H1 (cell line): ENCODE measurements around the gene ZXDC. TPM values are rescaled to one million over a fixed set of nuclear protein-coding genes. Genes with fewer than 3 reads are reported as not detected.

Experiments
- CTCF ChIA-PET: fragments of 300-600 bp; sonication (Branson Sonifier 250); formaldehyde crosslinking; loops from one replicate; lab custom pipeline; 2021; ENCODE audit not compliant: partially characterized antibody; lab: Charles Lee
- POLR2A ChIA-PET: fragments of 300-600 bp; sonication (Branson Sonifier 250); formaldehyde crosslinking; loops from one replicate; lab custom pipeline; 2021; ENCODE audit warnings: inconsistent platforms; ENCODE audit not compliant: partially characterized antibody; lab: Charles Lee
- DNase-seq, 2 experiments: peaks; one replicate each; pipeline versions ENCODE4 v3.0.0 to v3.0.0-alpha.2; 2010 to 2022; ENCODE audit warnings: low spot score in 2 of 2, low read depth in 1 of 2, mixed read lengths in 1 of 2
- FAIRE-seq: peaks from 2 replicates; lab custom pipeline; 2011; peaks lifted over from hg19 to GRCh38; lab: Jason Lieb, UNC
- H2AFZ ChIP-seq: 2 replicates; pipeline ENCODE4 v1.8.1; 2012; ENCODE audit warnings: low read length, inconsistent platforms
- H2AK5ac ChIP-seq: 2 replicates; pipeline ENCODE4 v1.6.1; 2013; ENCODE audit warnings: low read depth, low read length
- H2BK120ac ChIP-seq: replicated peaks from 2 replicates; pipeline ENCODE3; 2013; ENCODE audit warnings: low read depth, low read length, inconsistent platforms
- H2BK12ac ChIP-seq: 2 replicates; pipeline ENCODE4 v1.6.1; 2013; ENCODE audit warnings: low read depth, low read length
- H2BK15ac ChIP-seq: 2 replicates; pipeline ENCODE4 v1.6.1; 2013; ENCODE audit warnings: low read length
- H2BK20ac ChIP-seq: 2 replicates; pipeline ENCODE4 v1.6.1; 2013; ENCODE audit warnings: low read length
- H2BK5ac ChIP-seq: 2 replicates; pipeline ENCODE4 v1.6.1; 2013; ENCODE audit warnings: low read depth, low read length
- H3K14ac ChIP-seq: 2 replicates; pipeline ENCODE4 v1.6.1; 2013; ENCODE audit warnings: inconsistent platforms; ENCODE audit not compliant: insufficient read length
- H3K18ac ChIP-seq: 2 replicates; pipeline ENCODE4 v1.6.1; 2013; ENCODE audit warnings: low read length; ENCODE audit errors: extremely low read depth
- H3K23ac ChIP-seq: 2 replicates; pipeline ENCODE4 v1.6.1; 2013; ENCODE audit warnings: inconsistent platforms; ENCODE audit not compliant: insufficient read length
- H3K23me2 ChIP-seq: 2 replicates; pipeline ENCODE4 v1.6.1; 2013; ENCODE audit warnings: low read depth, low read length
- H3K27ac ChIP-seq: 2 replicates; pipeline ENCODE4 v1.6.1; 2011; ENCODE audit warnings: low read depth, low read length, inconsistent platforms
- H3K27me3 ChIP-seq, 4 experiments: replicated peaks in 1 of 4; 1 replicate in 1 of 4; 2 replicates in 3 of 4; pipeline versions ENCODE4 v1.6.1 to v1.8.1; 2011 to 2013; ENCODE audit warnings: low read length in 3 of 4, mild to moderate bottlenecking in 3 of 4, inconsistent platforms in 2 of 4, mixed read lengths in 2 of 4, moderate library complexity in 1 of 4; ENCODE audit not compliant: control insufficient read depth in 3 of 4, insufficient read depth in 3 of 4; ENCODE audit errors: extremely low read depth in 1 of 4
- H3K36me3 ChIP-seq, 4 experiments: 2 replicates each; pipeline versions ENCODE4 v1.6.1 to v1.8.1; 2011 to 2013; ENCODE audit warnings: mild to moderate bottlenecking in 4 of 4, low read length in 3 of 4, moderate library complexity in 2 of 4, control low read depth in 1 of 4, inconsistent platforms in 1 of 4; ENCODE audit not compliant: insufficient read depth in 4 of 4, control insufficient read depth in 2 of 4
- H3K4ac ChIP-seq: replicated peaks from 2 replicates; pipeline ENCODE3; 2013; ENCODE audit warnings: low read length, low read depth, mixed read lengths, inconsistent platforms; ENCODE audit not compliant: insufficient read length
- H3K4me1 ChIP-seq, 4 experiments: replicated peaks in 1 of 4; 1 replicate in 1 of 4; 2 replicates in 3 of 4; pipeline versions ENCODE4 v1.6.1 to v1.8.1; 2011 to 2013; ENCODE audit warnings: low read length in 3 of 4, inconsistent platforms in 2 of 4, mixed read lengths in 1 of 4; ENCODE audit not compliant: insufficient read depth in 4 of 4, control insufficient read depth in 3 of 4
- H3K4me2 ChIP-seq, 2 experiments: 2 replicates each; pipeline versions ENCODE4 v1.6.1 to v1.8.1; 2011 to 2013; ENCODE audit warnings: low read depth in 2 of 2, low read length in 2 of 2, control low read depth in 1 of 2, inconsistent platforms in 1 of 2, mild to moderate bottlenecking in 1 of 2; ENCODE audit not compliant: insufficient read depth in 1 of 2
- H3K4me3 ChIP-seq, 4 experiments: fragments of 200-600, 300-600 bp in 1 of 4; sonication (generic), shearing (Covaris generic), sonication (Bioruptor Twin) in 1 of 4; 2 replicates each; pipeline versions ENCODE4 v1.5.1 to v1.8.1; 2011 to 2016; ENCODE audit warnings: low read length in 4 of 4, low read depth in 3 of 4, control low read depth in 2 of 4, inconsistent platforms in 2 of 4, mild to moderate bottlenecking in 2 of 4, mixed read lengths in 1 of 4, moderate library complexity in 1 of 4; ENCODE audit not compliant: insufficient read depth in 2 of 4; ENCODE audit errors: extremely low read depth in 1 of 4
- H3K56ac ChIP-seq: replicated peaks from 2 replicates; pipeline ENCODE3; 2013; ENCODE audit warnings: low read depth, mild to moderate bottlenecking, mixed read lengths, low read length, inconsistent platforms; ENCODE audit not compliant: insufficient read length
- H3K79me1 ChIP-seq: 2 replicates; pipeline ENCODE4 v1.6.1; 2013; ENCODE audit warnings: low read depth, low read length, control low read depth
- H3K79me2 ChIP-seq, 2 experiments: 2 replicates each; pipeline versions ENCODE4 v1.6.1 to v1.8.1; 2012 to 2013; ENCODE audit warnings: low read length in 2 of 2, mild to moderate bottlenecking in 2 of 2, inconsistent platforms in 1 of 2; ENCODE audit not compliant: insufficient read depth in 2 of 2, control insufficient read depth in 1 of 2
- H3K9ac ChIP-seq, 4 experiments: replicated peaks in 1 of 4; 1 replicate in 1 of 4; 2 replicates in 3 of 4; pipeline versions ENCODE4 v1.6.1 to v1.8.1; 2011 to 2013; ENCODE audit warnings: low read depth in 3 of 4, low read length in 3 of 4, control low read depth in 2 of 4, mild to moderate bottlenecking in 2 of 4, moderate library complexity in 2 of 4, inconsistent platforms in 1 of 4; ENCODE audit errors: extremely low read depth in 1 of 4
- H3K9me3 ChIP-seq, 2 experiments: 2 replicates each; pipeline versions ENCODE4 v1.6.1 to v1.8.1; 2012 to 2013; ENCODE audit warnings: mild to moderate bottlenecking in 2 of 2, moderate library complexity in 2 of 2, control low read depth in 1 of 2, inconsistent platforms in 1 of 2, low read depth in 1 of 2, low read length in 1 of 2, mixed read lengths in 1 of 2; ENCODE audit not compliant: insufficient read depth in 2 of 2
- H4K20me1 ChIP-seq, 2 experiments: replicated peaks in 1 of 2; 2 replicates each; pipeline versions ENCODE3 to v1.8.1; 2011 to 2013; ENCODE audit warnings: inconsistent platforms in 2 of 2, low read length in 2 of 2, mild to moderate bottlenecking in 1 of 2; ENCODE audit not compliant: insufficient read depth in 2 of 2, control insufficient read depth in 1 of 2
- H4K5ac ChIP-seq: 2 replicates; pipeline ENCODE4 v1.6.1; 2013; ENCODE audit warnings: low read length, low read depth, mixed read lengths, inconsistent platforms; ENCODE audit not compliant: insufficient read length
- H4K8ac ChIP-seq: 2 replicates; pipeline ENCODE4 v1.8.0; 2013; ENCODE audit warnings: mild to moderate bottlenecking, moderate library complexity, low read length, inconsistent platforms; ENCODE audit not compliant: insufficient read depth; ENCODE audit errors: extremely low read depth
- H4K91ac ChIP-seq: replicated peaks from 2 replicates; pipeline ENCODE3; 2013; ENCODE audit warnings: low read length, mixed read lengths, inconsistent platforms; ENCODE audit not compliant: insufficient read length
- CBX5 ChIP-seq: fragments of 300-800, 300-1000 bp; sonication (generic); IDR thresholded peaks from 2 replicates; pipeline ENCODE4 v1.7.1; 2016; ENCODE audit warnings: antibody characterized with exemption, low read length, low read depth
- EGR1 ChIP-seq: IDR thresholded peaks from 2 replicates; pipeline ENCODE4 v1.6.1; 2011; ENCODE audit warnings: low read depth, low read length, borderline replicate concordance
- KDM4A ChIP-seq: IDR thresholded peaks from one replicate; pipeline ENCODE4 v1.7.1; 2012; ENCODE audit warnings: low read depth, mild to moderate bottlenecking, moderate library complexity, low read length, inconsistent platforms; ENCODE audit not compliant: severe bottlenecking
- NRF1 ChIP-seq: IDR thresholded peaks from 2 replicates; pipeline ENCODE4 v1.6.1; 2011; ENCODE audit warnings: mild to moderate bottlenecking, low read depth, low read length, improper control_type of control experiment
- PHF8 ChIP-seq: fragments of 200-600 bp; sonication (generic); conservative IDR thresholded peaks from 2 replicates; pipeline ENCODE4 v1.7.1; 2012; ENCODE audit warnings: low read depth, mild to moderate bottlenecking, inconsistent platforms, low read length, moderate library complexity
- SP2 ChIP-seq: IDR thresholded peaks from 2 replicates; pipeline ENCODE4 v1.6.1; 2012; ENCODE audit warnings: mild to moderate bottlenecking, low read length, inconsistent platforms
- WGBS, 2 experiments: shearing (Covaris generic) in 1 of 2; methylation state at CpG; one replicate each; pipeline versions ENCODE4 v1.1.6 to v1.1.7; 2013 to 2015; ENCODE audit warnings: low lambda C conversion rate in 2 of 2, mixed read lengths in 2 of 2, inconsistent platforms in 1 of 2, low coverage in 1 of 2, missing lambda C conversion rate in 1 of 2; ENCODE audit not compliant: insufficient replicate concordance in 2 of 2, insufficient coverage in 1 of 2, insufficient read length in 1 of 2; ENCODE audit errors: extremely low coverage in 1 of 2, missing lambda C conversion rate in 1 of 2; 5-methylcytosine and 5-hydroxymethylcytosine counted together
- polyA plus RNA-seq, 7 experiments: library from polyadenylated mRNA; depleted of rRNA in 3 of 7; stranded (reverse) in 5 of 7; unstranded in 2 of 7; fragments of >200 nt in 5 of 7; fragments of 200-250 nt in 2 of 7; gene quantifications; 1 replicate in 5 of 7; 2 replicates in 1 of 7; 4 replicates in 1 of 7; pipeline versions ENCODE4 v1.2.1 to v1.2.3, GENCODE V29; 2011 to 2013; ENCODE audit warnings: missing spikeins in 2 of 7, mixed read lengths in 2 of 7
- total RNA-seq: library from RNA; stranded (reverse); fragmentation: NEBNext Ultra II Directional; extraction: Animal tissue kit (Norgen Biotek cat#: 25700); gene quantifications from 2 replicates; pipeline ENCODE4 v1.2.1, GENCODE V29; 2021
- TF ChIP-seq, protein P1 (sequence below), 3 experiments: IDR thresholded peaks; 1 replicate in 2 of 3; 2 replicates in 1 of 3; pipeline versions ENCODE4 v1.5.1 to v1.6.1; 2011; ENCODE audit warnings: low read length in 3 of 3, mild to moderate bottlenecking in 3 of 3, inconsistent platforms in 2 of 3, low read depth in 1 of 3, moderate library complexity in 1 of 3; ENCODE audit not compliant: insufficient read depth in 1 of 3; ENCODE audit errors: control extremely low read depth in 1 of 3

Gene ZXDC
- total and polyA plus RNA-seq, 2 of the 8 experiments (the other 6 are each of a cell fraction or from before 2014, with no cell fraction given), result 12.7 to 24.3 TPM

DNA sequence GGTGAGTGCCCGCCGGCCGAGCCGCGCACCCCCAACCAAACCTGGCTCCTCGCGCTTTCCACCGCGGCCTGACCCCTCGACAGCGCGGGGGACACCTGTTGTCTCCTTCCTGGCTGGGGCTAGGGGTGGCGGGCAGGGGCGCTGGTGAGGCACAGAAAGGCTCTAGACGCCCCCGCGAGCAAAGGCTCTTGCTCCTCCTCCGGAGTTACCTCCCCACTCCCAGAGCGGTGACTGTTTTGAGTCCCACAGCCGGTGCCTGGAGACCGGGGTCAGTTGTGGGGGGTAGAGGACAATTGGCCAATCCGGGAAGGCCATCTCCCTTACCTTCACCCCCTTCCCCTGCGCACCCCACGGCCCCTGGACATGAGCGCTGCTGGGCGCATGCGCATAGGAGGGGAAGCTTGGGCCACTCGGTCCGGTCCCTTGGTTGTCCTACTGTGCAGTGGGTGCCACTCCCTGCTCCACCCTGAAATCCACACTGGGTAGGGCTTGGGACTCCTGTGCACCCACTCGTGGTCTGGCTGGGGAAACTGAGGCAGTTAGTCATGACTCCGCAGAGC lies 48.8 kb upstream of the ZXDC start:
- FAIRE-seq (no peak), DNase-seq (no peak)
- H4K8ac ChIP-seq, result peak overlapping the region; percentile 77
- peaks cover 0 to 18% (median 10%) of the 10 kb centered on the region in 4 experiments; a peak in 6 of 7 replicates for H3K4me1 ChIP-seq
- H3K27ac ChIP-seq, result no peak overlapping the region
- H2AFZ ChIP-seq, result peak overlapping the region; percentile 73; the same call in 1 of the 2 replicates
- H3K56ac ChIP-seq, result no peak overlapping the region
- H2BK12ac ChIP-seq, result no peak overlapping the region; the same call in 1 of the 2 replicates
- TF ChIP-seq, protein P1, sequence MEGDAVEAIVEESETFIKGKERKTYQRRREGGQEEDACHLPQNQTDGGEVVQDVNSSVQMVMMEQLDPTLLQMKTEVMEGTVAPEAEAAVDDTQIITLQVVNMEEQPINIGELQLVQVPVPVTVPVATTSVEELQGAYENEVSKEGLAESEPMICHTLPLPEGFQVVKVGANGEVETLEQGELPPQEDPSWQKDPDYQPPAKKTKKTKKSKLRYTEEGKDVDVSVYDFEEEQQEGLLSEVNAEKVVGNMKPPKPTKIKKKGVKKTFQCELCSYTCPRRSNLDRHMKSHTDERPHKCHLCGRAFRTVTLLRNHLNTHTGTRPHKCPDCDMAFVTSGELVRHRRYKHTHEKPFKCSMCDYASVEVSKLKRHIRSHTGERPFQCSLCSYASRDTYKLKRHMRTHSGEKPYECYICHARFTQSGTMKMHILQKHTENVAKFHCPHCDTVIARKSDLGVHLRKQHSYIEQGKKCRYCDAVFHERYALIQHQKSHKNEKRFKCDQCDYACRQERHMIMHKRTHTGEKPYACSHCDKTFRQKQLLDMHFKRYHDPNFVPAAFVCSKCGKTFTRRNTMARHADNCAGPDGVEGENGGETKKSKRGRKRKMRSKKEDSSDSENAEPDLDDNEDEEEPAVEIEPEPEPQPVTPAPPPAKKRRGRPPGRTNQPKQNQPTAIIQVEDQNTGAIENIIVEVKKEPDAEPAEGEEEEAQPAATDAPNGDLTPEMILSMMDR (IDR thresholded peaks at IDR 0.05; ENCODE audit: control extremely low read depth in 1 of 3, insufficient read depth in 1 of 3, low read depth in 1 of 3, low read length in 3 of 3), result peak in 1 of 3 experiments; percentile 0; a peak in 1 of 4 replicates
- TF ChIP-seq EGR1 (peak; percentile 55; the same call in 1 of the 2 replicates), SP2 (no peak), NRF1 (peak; percentile 38; the same call in 1 of the 2 replicates), CBX5 (no peak), PHF8 (peak; percentile 41), KDM4A (peak; percentile 93)
- 23% methylated on average over 18 of the region's 31 CpGs; no CpG with 5 or more reads in 1 of the 2 experiments for WGBS, 2 experiments
- no peak overlapping the region for H2BK15ac ChIP-seq
- H4K20me1 ChIP-seq, result no peaks in the 10 kb centered on the region
- no peak overlapping the region for H3K14ac ChIP-seq
- H3K23me2 ChIP-seq, result peaks cover 7% of the 10 kb centered on the region; the same call in 1 of the 2 replicates
- peak overlapping the region; percentile 71 for H3K18ac ChIP-seq
- H2BK5ac ChIP-seq, result no peak overlapping the region; the same call in 1 of the 2 replicates
- peak overlapping the region; percentile 47 to 76 (median 60) for H3K4me3 ChIP-seq
- H3K9ac ChIP-seq, result 0 out of 7 replicates have a peak overlapping the region, but pooled peaks of 2 of the 4 experiments have one; percentile 8 to 25
- ChIA-PET POLR2A (interaction anchor here (0.8 kb wide), 1 partner anchor 12 kb away, joined by 3 read pairs; no protein-coding TSS in a partner anchor), CTCF (interaction anchor here (0.5 to 3.3 kb wide), 7 partner anchors 11 to 213 kb away, joined by 3 to 12 read pairs (median 5); no protein-coding TSS in a partner anchor)
- no peaks in the 10 kb centered on the region for H3K79me2 ChIP-seq
- H3K4me2 ChIP-seq, result peak overlapping the region; percentile 49 to 90
- H3K27me3 ChIP-seq, result peaks cover 0 to 16% (median 11%) of the 10 kb centered on the region in 4 experiments; a peak in 5 of 7 replicates
- no peak overlapping the region for H2BK120ac ChIP-seq
- no peaks in the 10 kb centered on the region for H3K9me3 ChIP-seq
- peak overlapping the region; percentile 4; the same call in 1 of the 2 replicates for H2BK20ac ChIP-seq
- no peak overlapping the region for H3K23ac ChIP-seq
- no peak overlapping the region for H2AK5ac ChIP-seq
- H3K79me1 ChIP-seq, result no peaks in the 10 kb centered on the region
- peak overlapping the region; percentile 8 for H3K4ac ChIP-seq
- H4K91ac ChIP-seq, result peak overlapping the region; percentile 29
- H3K36me3 ChIP-seq, result no peaks in the 10 kb centered on the region
- peak overlapping the region; percentile 55 for H4K5ac ChIP-seq
